SK-MEL-5 (cell line): Measurements from ENCODE around the gene PTAR1. TPM values are rescaled to one million over a fixed set of nuclear protein-coding genes. Genes with fewer than 3 reads are reported as not detected.
"Not testable (repeated sequence)": the region's sequence is repeated elsewhere in the genome, so short reads cannot be mapped to it uniquely, and the experiment has no call there.

Source experiments
- DNase-seq: peaks from one replicate; pipeline ENCODE4 v3.0.0-alpha.2; 2016; ENCODE audit warnings: low read depth, low spot score
- in situ Hi-C: cut with HindIII; loops from 2 replicates; pipeline ENCODE4 v1.10.0; 2016; ENCODE audit warnings: low sequenced_read_pairs, high pct_unique_total_duplicates, low pct_unique_long_range_greater_than_20kb
- polyA plus RNA-seq, 2 experiments: library from polyadenylated mRNA; depleted of rRNA; stranded (reverse); fragments of >200 nt; gene quantifications; 2 replicates each; pipeline ENCODE4 v1.2.3, GENCODE V29; 2015
- total RNA-seq: library from RNA; depleted of rRNA; stranded (reverse); fragments of >200 nt; shearing (Covaris generic); gene quantifications from 2 replicates; pipeline ENCODE4 v1.2.3, GENCODE V29; 2014; rRNA removed

The PTAR1 gene
- total RNA-seq, result 84.2 and 86.6 TPM in 2 replicates
- 18.1 and 22.8 TPM in 2 replicates for polyA plus RNA-seq (2015; cell fraction: cytosol; rRNA removed)
- 120 and 130 TPM in 2 replicates for polyA plus RNA-seq (2015; cell fraction: nucleus; rRNA removed)

GRCh38 chr9:69759421-69760277 is at the start of gene PTAR1:
Gene PTAR1, minus strand, starts transcription at chr9:69760011. Its CDS starts 73 bp downstream, at chr9:69759938.
- DNase-seq, result peak; percentile 89
- in situ Hi-C loops, result no loop called here

- in situ Hi-C loops, result no loop called here
- DNase-seq, result peak; percentile 51
Observed at GRCh38 chr9:69809304-69809863, 49.6 kb upstream of the PTAR1 start.

- no peak for DNase-seq
- in situ Hi-C loops, result no loop called here
Observed at GRCh38 chr9:69806627-69807026, 46.8 kb upstream of the PTAR1 start.

GRCh38 chr9:69805962-69806515 is 46.2 kb upstream of the PTAR1 start:
- in situ Hi-C loops, result no loop called here
- DNase-seq, result no peak

- in situ Hi-C loops, result no loop called here
- DNase-seq, result no peak
Observed at GRCh38 chr9:69801989-69802388, 42.2 kb upstream of the PTAR1 start.

GRCh38 chr9:69800027-69800426 is 40.2 kb upstream of the PTAR1 start:
- DNase-seq, in situ Hi-C loops: not testable (repeated sequence)

- in situ Hi-C loops, DNase-seq: not testable (repeated sequence)
Observed at GRCh38 chr9:69799521-69799920, 39.7 kb upstream of the PTAR1 start.

GRCh38 chr9:69798744-69799143 is 38.9 kb upstream of the PTAR1 start:
- in situ Hi-C loops, result no loop called here
- DNase-seq, result no peak

- no peak for DNase-seq
- in situ Hi-C loops, result no loop called here
Observed at GRCh38 chr9:69797675-69798074, 37.9 kb upstream of the PTAR1 start.

GRCh38 chr9:69794356-69794755 is 34.5 kb upstream of the PTAR1 start:
- in situ Hi-C loops, result no loop called here
- no peak for DNase-seq

GRCh38 chr9:69785757-69786156 is 25.9 kb upstream of the PTAR1 start:
- in situ Hi-C loops, result no loop called here

GRCh38 chr9:69773258-69773657 is 13.4 kb upstream of the PTAR1 start:
- in situ Hi-C loops, result no loop called here
- DNase-seq, result no peak

More at GRCh38 chr9:69785757-69786156, 25.9 kb upstream of the PTAR1 start:
- peak; percentile 76 for DNase-seq

GRCh38 chr9:69771775-69772418 is 12.1 kb upstream of the PTAR1 start:
- in situ Hi-C loops, result no loop called here
- no peak for DNase-seq

GRCh38 chr9:69768716-69769115 is 8.9 kb upstream of the PTAR1 start:
- in situ Hi-C loops, result no loop called here
- no peak for DNase-seq

- in situ Hi-C loops, result no loop called here
- no peak for DNase-seq
Observed at GRCh38 chr9:69768101-69768500, 8.3 kb upstream of the PTAR1 start.

- DNase-seq, in situ Hi-C loops: not testable (repeated sequence)
Observed at GRCh38 chr9:69763862-69764261, 4.1 kb upstream of the PTAR1 start.

GRCh38 chr9:69762527-69762926 is 2.7 kb upstream of the PTAR1 start:
- in situ Hi-C loops, result no loop called here
- peak; percentile 82 for DNase-seq

- in situ Hi-C loops, result no loop called here
- no peak for DNase-seq
Observed at GRCh38 chr9:69760278-69760610, 433 bp upstream of the PTAR1 start.
